ENCODE measurements around the gene FAM149A.

DNA sequence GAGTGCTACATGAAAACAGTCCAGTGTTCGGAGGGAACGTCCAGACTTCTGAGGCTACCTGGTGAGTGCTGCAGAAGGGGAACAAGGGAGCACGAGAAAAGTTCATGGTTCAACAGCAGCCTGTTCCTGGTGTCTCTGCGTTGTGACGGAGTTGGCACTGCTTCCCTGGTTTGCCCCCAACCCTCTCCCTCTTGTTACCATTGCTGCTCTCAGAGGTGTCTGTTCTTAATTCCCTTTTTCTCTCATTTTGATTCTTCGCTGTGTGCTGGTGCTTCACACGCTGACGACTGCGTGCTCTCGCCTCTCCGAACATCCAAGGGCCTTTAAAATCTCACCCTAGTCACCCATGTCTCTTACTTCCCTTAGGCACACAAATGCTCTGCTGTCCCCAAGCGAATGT lies 1.6 kb upstream of the FAM149A start:
- TF ChIP-seq, protein P1, sequence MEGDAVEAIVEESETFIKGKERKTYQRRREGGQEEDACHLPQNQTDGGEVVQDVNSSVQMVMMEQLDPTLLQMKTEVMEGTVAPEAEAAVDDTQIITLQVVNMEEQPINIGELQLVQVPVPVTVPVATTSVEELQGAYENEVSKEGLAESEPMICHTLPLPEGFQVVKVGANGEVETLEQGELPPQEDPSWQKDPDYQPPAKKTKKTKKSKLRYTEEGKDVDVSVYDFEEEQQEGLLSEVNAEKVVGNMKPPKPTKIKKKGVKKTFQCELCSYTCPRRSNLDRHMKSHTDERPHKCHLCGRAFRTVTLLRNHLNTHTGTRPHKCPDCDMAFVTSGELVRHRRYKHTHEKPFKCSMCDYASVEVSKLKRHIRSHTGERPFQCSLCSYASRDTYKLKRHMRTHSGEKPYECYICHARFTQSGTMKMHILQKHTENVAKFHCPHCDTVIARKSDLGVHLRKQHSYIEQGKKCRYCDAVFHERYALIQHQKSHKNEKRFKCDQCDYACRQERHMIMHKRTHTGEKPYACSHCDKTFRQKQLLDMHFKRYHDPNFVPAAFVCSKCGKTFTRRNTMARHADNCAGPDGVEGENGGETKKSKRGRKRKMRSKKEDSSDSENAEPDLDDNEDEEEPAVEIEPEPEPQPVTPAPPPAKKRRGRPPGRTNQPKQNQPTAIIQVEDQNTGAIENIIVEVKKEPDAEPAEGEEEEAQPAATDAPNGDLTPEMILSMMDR (optimal IDR thresholded peaks at IDR 0.05 in 1 of 3, IDR thresholded peaks at IDR 0.05 in 1 of 3, conservative IDR thresholded peaks at IDR 0.05 in 1 of 3; ENCODE audit: extremely low read depth in 1 of 3, insufficient read depth in 2 of 3, low read length in 3 of 3): no peak
- no peak for TF ChIP-seq EZH2 (IDR thresholded peaks at IDR 0.05; ENCODE audit: low read length)

Data from keratinocyte (primary cell).